Neural progenitor cell (in vitro differentiated cells): Measurements from ENCODE around the gene ZNF37A. TPM values are rescaled to one million over a fixed set of nuclear protein-coding genes. Genes with fewer than 3 reads are reported as not detected.
A peak's percentile ranks its signal among the peaks of the same experiment; 100 is the strongest.
"Not testable (repeated sequence)": the region's sequence is repeated elsewhere in the genome, so short reads cannot be mapped to it uniquely, and the experiment has no call there.

Experiments used
- DNase-seq: peaks from one replicate; pipeline ENCODE4 v3.0.0-alpha.2; 2016; ENCODE audit warnings: low spot score
- H2AFZ ChIP-seq: fragments of 200-600 bp; sonication (generic); replicated peaks from 2 replicates; pipeline ENCODE4 v1.6.1; 2016; ENCODE audit warnings: antibody characterized with exemption
- H3F3A ChIP-seq: fragments of 200-600 bp; sonication (generic); 2 replicates; pipeline ENCODE4 v1.6.1; 2016; ENCODE audit warnings: antibody characterized with exemption, low read depth
- H3K27ac ChIP-seq: fragments of 200-600 bp; sonication (generic); 2 replicates; pipeline ENCODE4 v1.5.1; 2016; ENCODE audit warnings: mild to moderate bottlenecking
- H3K27me3 ChIP-seq: fragments of 200-600 bp; sonication (generic); 2 replicates; pipeline ENCODE4 v1.6.1; 2016; ENCODE audit warnings: mild to moderate bottlenecking, moderate library complexity
- H3K36me3 ChIP-seq: fragments of 200-600 bp; sonication (generic); 2 replicates; pipeline ENCODE4 v1.5.1; 2016
- H3K4me1 ChIP-seq: fragments of 200-600 bp; sonication (generic); 2 replicates; pipeline ENCODE4 v1.6.1; 2016; ENCODE audit warnings: mixed run types
- H3K4me2 ChIP-seq: fragments of 200-600 bp; sonication (generic); 2 replicates; pipeline ENCODE4 v1.6.1; 2016
- H3K4me3 ChIP-seq: fragments of 200-600 bp; sonication (generic); 2 replicates; pipeline ENCODE4 v1.5.1; 2016
- H3K79me2 ChIP-seq: fragments of 200-600 bp; sonication (generic); 2 replicates; pipeline ENCODE4 v1.6.1; 2016; ENCODE audit warnings: low read depth
- H3K9ac ChIP-seq: fragments of 200-600 bp; sonication (generic); 2 replicates; pipeline ENCODE4 v1.6.1; 2016
- H3K9me3 ChIP-seq: fragments of 200-600 bp; sonication (generic); 2 replicates; pipeline ENCODE4 v1.5.1; 2016; ENCODE audit warnings: low read depth
- H4K20me1 ChIP-seq: fragments of 200-600 bp; sonication (generic); 2 replicates; pipeline ENCODE4 v1.6.1; 2016; ENCODE audit warnings: low read depth
- H3K27ac Mint-ChIP-seq: 3 replicates; pipeline ENCODE4 v1.8.0; 2021; ENCODE audit warnings: mixed read lengths
- H3K27me3 Mint-ChIP-seq: 2 replicates; pipeline ENCODE4 v1.8.0; 2022; ENCODE audit warnings: low read depth, mild to moderate bottlenecking, inconsistent platforms, moderate library complexity, mixed read lengths; ENCODE audit not compliant: insufficient read depth
- H3K36me3 Mint-ChIP-seq: 3 replicates; pipeline ENCODE4 v1.8.0; 2021; ENCODE audit warnings: mixed read lengths
- H3K4me1 Mint-ChIP-seq: 3 replicates; pipeline ENCODE4 v1.8.0; 2021; ENCODE audit warnings: mixed read lengths
- H3K4me3 Mint-ChIP-seq: 3 replicates; pipeline ENCODE4 v1.8.0; 2021; ENCODE audit warnings: mild to moderate bottlenecking, moderate library complexity, mixed read lengths
- H3K9me3 Mint-ChIP-seq: 3 replicates; pipeline ENCODE4 v1.8.0; 2020; ENCODE audit warnings: mixed read lengths
- EZH2 ChIP-seq: fragments of 200-600 bp; sonication (generic); IDR thresholded peaks from 2 replicates; pipeline ENCODE4 v1.6.1; 2017; ENCODE audit warnings: antibody characterized with exemption, mild to moderate bottlenecking, moderate library complexity
- EZH2phosphoT487 ChIP-seq: fragments of 200-600 bp; sonication (generic); IDR thresholded peaks from 2 replicates; pipeline ENCODE4 v1.6.1; 2017; ENCODE audit warnings: antibody characterized with exemption
- total RNA-seq: library from RNA; depleted of rRNA; stranded (reverse); fragments of >200 nt; gene quantifications from 2 replicates; pipeline ENCODE4 v1.2.3, GENCODE V29; 2015; ENCODE audit warnings: low replicate concordance
- TF ChIP-seq, protein P1 (sequence below): fragments of 200-600 bp; sonication (generic); IDR thresholded peaks from 2 replicates; pipeline ENCODE4 v1.5.1; 2017; ENCODE audit warnings: antibody characterized with exemption, mild to moderate bottlenecking

The ZNF37A gene
- total RNA-seq, 1 donor from 2014 or later = 8.8 TPM

- Histone ChIP-seq H3K27me3 (no peaks in the 10 kb centered on the region), H2AFZ (no peak overlapping the region), H3K27ac (no peak overlapping the region), H3K9me3 (peaks cover 14% of the 10 kb centered on the region), H3F3A (no peaks in the 10 kb centered on the region), H4K20me1 (no peaks in the 10 kb centered on the region), H3K36me3 (no peaks in the 10 kb centered on the region), H3K79me2 (no peaks in the 10 kb centered on the region), H3K4me2 (no peak overlapping the region), H3K4me3 (no peak overlapping the region), H3K4me1 (no peaks in the 10 kb centered on the region), H3K9ac (no peak overlapping the region)
- no peak overlapping the region for H3K4me3 Mint-ChIP-seq
- no peak overlapping the region for H3K27ac Mint-ChIP-seq
- H3K4me1 Mint-ChIP-seq = no peaks in the 10 kb centered on the region
- TF ChIP-seq EZH2phosphoT487 (no peak), EZH2 (no peak)
- TF ChIP-seq, protein P1, sequence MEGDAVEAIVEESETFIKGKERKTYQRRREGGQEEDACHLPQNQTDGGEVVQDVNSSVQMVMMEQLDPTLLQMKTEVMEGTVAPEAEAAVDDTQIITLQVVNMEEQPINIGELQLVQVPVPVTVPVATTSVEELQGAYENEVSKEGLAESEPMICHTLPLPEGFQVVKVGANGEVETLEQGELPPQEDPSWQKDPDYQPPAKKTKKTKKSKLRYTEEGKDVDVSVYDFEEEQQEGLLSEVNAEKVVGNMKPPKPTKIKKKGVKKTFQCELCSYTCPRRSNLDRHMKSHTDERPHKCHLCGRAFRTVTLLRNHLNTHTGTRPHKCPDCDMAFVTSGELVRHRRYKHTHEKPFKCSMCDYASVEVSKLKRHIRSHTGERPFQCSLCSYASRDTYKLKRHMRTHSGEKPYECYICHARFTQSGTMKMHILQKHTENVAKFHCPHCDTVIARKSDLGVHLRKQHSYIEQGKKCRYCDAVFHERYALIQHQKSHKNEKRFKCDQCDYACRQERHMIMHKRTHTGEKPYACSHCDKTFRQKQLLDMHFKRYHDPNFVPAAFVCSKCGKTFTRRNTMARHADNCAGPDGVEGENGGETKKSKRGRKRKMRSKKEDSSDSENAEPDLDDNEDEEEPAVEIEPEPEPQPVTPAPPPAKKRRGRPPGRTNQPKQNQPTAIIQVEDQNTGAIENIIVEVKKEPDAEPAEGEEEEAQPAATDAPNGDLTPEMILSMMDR = no peak
- no peaks in the 10 kb centered on the region for H3K27me3 Mint-ChIP-seq
- H3K9me3 Mint-ChIP-seq = peaks cover 6% of the 10 kb centered on the region
- no peak for DNase-seq
- H3K36me3 Mint-ChIP-seq = peaks cover under 1% of the 10 kb centered on the region
These were observed 23.6 kb upstream of the ZNF37A start for GRCh38 chr10:38070501-38070900.

DNA sequence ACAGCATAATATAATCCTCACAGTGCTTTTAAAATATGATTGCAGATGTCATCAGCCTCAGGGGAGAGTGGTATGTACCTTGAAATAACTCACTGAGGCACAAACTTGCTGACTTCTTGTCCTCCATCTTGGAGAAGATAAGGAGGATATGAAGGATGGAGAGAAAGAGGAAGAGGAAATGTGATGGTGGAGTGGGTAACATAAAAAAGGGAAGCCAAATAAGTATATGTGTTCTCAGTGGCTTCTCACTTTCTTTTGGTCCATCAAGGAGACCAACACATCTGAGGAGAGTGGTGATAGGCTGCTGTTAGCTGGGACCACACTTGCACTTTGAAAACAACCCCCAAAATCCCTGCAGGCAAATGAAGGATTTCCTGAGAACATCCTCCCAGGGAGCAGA, 21.6 kb upstream of the ZNF37A start:
- Histone ChIP-seq H3K79me2 (no peaks in the 10 kb centered on the region), H3K27me3 (no peaks in the 10 kb centered on the region), H3K9ac (no peak overlapping the region), H3K27ac (no peak overlapping the region), H3K9me3 (peaks cover 24% of the 10 kb centered on the region), H3K4me3 (no peak overlapping the region), H3F3A (no peaks in the 10 kb centered on the region), H4K20me1 (no peaks in the 10 kb centered on the region), H2AFZ (no peak overlapping the region), H3K36me3 (no peaks in the 10 kb centered on the region), H3K4me2 (no peak overlapping the region), H3K4me1 (no peaks in the 10 kb centered on the region)
- no peaks in the 10 kb centered on the region for H3K4me1 Mint-ChIP-seq
- no peak for DNase-seq
- H3K27ac Mint-ChIP-seq = no peak overlapping the region
- no peaks in the 10 kb centered on the region for H3K36me3 Mint-ChIP-seq
- no peak overlapping the region for H3K4me3 Mint-ChIP-seq
- no peaks in the 10 kb centered on the region for H3K27me3 Mint-ChIP-seq
- peaks cover 18% of the 10 kb centered on the region for H3K9me3 Mint-ChIP-seq
- TF ChIP-seq, protein P1 = no peak
- TF ChIP-seq EZH2phosphoT487 (no peak), EZH2 (no peak)

- Histone ChIP-seq H3K36me3 (no peaks in the 10 kb centered on the region), H3K4me2 (no peak overlapping the region), H3K79me2 (no peaks in the 10 kb centered on the region), H4K20me1 (no peaks in the 10 kb centered on the region), H3F3A (no peaks in the 10 kb centered on the region), H3K9me3 (peaks cover 24% of the 10 kb centered on the region), H3K4me3 (no peak overlapping the region), H3K4me1 (no peaks in the 10 kb centered on the region), H2AFZ (no peak overlapping the region), H3K27me3 (no peaks in the 10 kb centered on the region), H3K27ac (no peak overlapping the region), H3K9ac (no peak overlapping the region)
- TF ChIP-seq EZH2phosphoT487 (no peak), EZH2 (no peak)
- TF ChIP-seq, protein P1 = no peak
- H3K4me3 Mint-ChIP-seq = no peak overlapping the region
- H3K27ac Mint-ChIP-seq = no peak overlapping the region
- no peak for DNase-seq
- H3K4me1 Mint-ChIP-seq = no peaks in the 10 kb centered on the region
- H3K9me3 Mint-ChIP-seq = peaks cover 27% of the 10 kb centered on the region
- no peaks in the 10 kb centered on the region for H3K36me3 Mint-ChIP-seq
- H3K27me3 Mint-ChIP-seq = peaks cover 2% of the 10 kb centered on the region
These were observed 17.4 kb upstream of the ZNF37A start for GRCh38 chr10:38076687-38077086.

DNA sequence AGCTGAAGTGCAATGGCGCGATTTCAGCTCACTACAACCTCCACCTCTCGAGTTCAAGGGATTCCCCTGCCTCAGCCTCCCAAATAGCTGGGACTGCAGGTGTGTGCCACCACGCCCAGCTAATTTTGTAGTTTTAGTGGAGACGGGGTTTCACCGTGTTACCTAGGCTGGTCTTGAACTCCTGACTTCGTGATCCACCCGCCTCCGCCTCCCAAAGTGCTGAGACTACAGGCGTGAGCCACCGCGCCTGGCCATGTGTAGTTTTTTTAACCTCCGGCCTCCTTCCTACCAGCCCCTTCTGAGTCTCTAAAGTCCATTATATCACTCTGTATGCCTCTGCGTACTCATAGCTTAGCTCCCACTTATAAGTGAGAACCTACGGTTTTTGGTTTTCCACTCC, 819 bp upstream of the ZNF37A start:
- not testable (repeated sequence) for H3K27me3 ChIP-seq, H3K4me3 ChIP-seq, H3K4me1 ChIP-seq, H3K36me3 ChIP-seq, H3K27ac ChIP-seq, H3K9me3 ChIP-seq, H3K27me3 Mint-ChIP-seq, H3F3A ChIP-seq, H4K20me1 ChIP-seq, H3K9ac ChIP-seq, H3K27ac Mint-ChIP-seq, H3K79me2 ChIP-seq, H3K4me1 Mint-ChIP-seq, DNase-seq
- Histone ChIP-seq H2AFZ (peak overlapping the region; percentile 76), H3K4me2 (peak overlapping the region; percentile 61)
- Mint-ChIP-seq H3K9me3 (peaks cover 41% of the 10 kb centered on the region), H3K4me3 (peak overlapping the region; percentile 92), H3K36me3 (peaks cover 34% of the 10 kb centered on the region)
